HCT116 (cell line): ENCODE data around the gene BTBD18. TPM values are rescaled to one million over a fixed set of nuclear protein-coding genes. Genes with fewer than 3 reads are reported as not detected.

Experiments
- ATAC-seq: fragments of 200-7000 bp; cut with Tn5 transposase; 2 replicates; pipeline ENCODE4 v1.9.1; 2020; ENCODE audit warnings: mild to moderate bottlenecking, moderate library complexity
- BruUV-seq: library from RNA; stranded (reverse); fragments of 400-500 nt; replicated peaks from 2 replicates; lab custom pipeline; 2021; lab: Mats Ljungman, UMichigan
- CTCF ChIA-PET: fragments of 300-600 bp; sonication (Branson Sonifier 250); formaldehyde crosslinking; loops from one replicate; lab custom pipeline; 2021; ENCODE audit warnings: antibody characterized with exemption; lab: Charles Lee
- POLR2A ChIA-PET: fragments of 300-600, 350-600 bp; sonication (Branson Sonifier 250); formaldehyde crosslinking; loops from one replicate; lab custom pipeline; 2021; ENCODE audit warnings: antibody characterized with exemption; lab: Charles Lee
- RAD21 ChIA-PET, 2 experiments: fragments of 300-600 bp; sonication (Branson Sonifier 250); formaldehyde crosslinking; loops; one replicate each; lab custom pipeline; 2023; ENCODE audit warnings: low total read pairs in 2 of 2; ENCODE audit not compliant: uncharacterized antibody in 2 of 2, unreplicated experiment in 2 of 2, low non-redundant PET in 1 of 2; lab: Charles Lee
- DNase-seq: peaks from one replicate; pipeline ENCODE4 v3.0.0-alpha.2; 2010; ENCODE audit warnings: low read depth, low spot score
- H2AFZ ChIP-seq: fragments of 200-600 bp; shearing (Covaris generic), sonication (generic); 2 replicates; pipeline ENCODE4 v1.6.1; 2017; ENCODE audit warnings: low read depth, mixed run types, mixed read lengths, antibody characterized with exemption, low read length; ENCODE audit not compliant: poor library complexity, severe bottlenecking
- H3K27ac ChIP-seq: 2 replicates; pipeline ENCODE4 v1.5.1; 2012; ENCODE audit warnings: low read depth, low read length
- H3K27me3 ChIP-seq: fragments of 200-600 bp; sonication (generic); 2 replicates; pipeline ENCODE4 v1.6.1; 2016; ENCODE audit warnings: mixed run types, low read length, mixed read lengths; ENCODE audit not compliant: insufficient read depth
- H3K36me3 ChIP-seq, 2 experiments: fragments of 200-500 bp in 1 of 2; fragments of 200-600 bp in 1 of 2; sonication (Bioruptor generic) in 1 of 2; sonication (generic) in 1 of 2; 2 replicates each; pipeline versions ENCODE4 v1.5.1 to v1.6.1; 2014 to 2016; ENCODE audit warnings: low read length in 2 of 2, inconsistent platforms in 1 of 2, mixed read lengths in 1 of 2, mixed run types in 1 of 2; ENCODE audit not compliant: insufficient read depth in 2 of 2, control insufficient read depth in 1 of 2
- H3K4me1 ChIP-seq, 2 experiments: fragments of 200-600 bp in 1 of 2; sonication (generic) in 1 of 2; 2 replicates each; pipeline versions ENCODE4 v1.5.1 to v1.6.1; 2012 to 2017; ENCODE audit warnings: low read length in 2 of 2, inconsistent platforms in 1 of 2, mild to moderate bottlenecking in 1 of 2, mixed read lengths in 1 of 2, mixed run types in 1 of 2, moderate library complexity in 1 of 2; ENCODE audit not compliant: insufficient read depth in 2 of 2, control insufficient read depth in 1 of 2
- H3K4me2 ChIP-seq: fragments of 200-600 bp; sonication (generic); 2 replicates; pipeline ENCODE4 v1.6.1; 2017; ENCODE audit warnings: mixed run types, low read length, mixed read lengths
- H3K4me3 ChIP-seq, 2 experiments: fragments of 200-600 bp in 1 of 2; sonication (generic) in 1 of 2; replicated peaks in 1 of 2; 2 replicates each; pipeline ENCODE4 v1.5.1; 2011 to 2016; ENCODE audit warnings: low read length in 2 of 2, control low read depth in 1 of 2, low read depth in 1 of 2, mild to moderate bottlenecking in 1 of 2, mixed read lengths in 1 of 2, mixed run types in 1 of 2
- H3K79me2 ChIP-seq: fragments of 200-600 bp; sonication (generic); 2 replicates; pipeline ENCODE4 v1.6.1; 2017; ENCODE audit warnings: mild to moderate bottlenecking, mixed run types, low read length, moderate library complexity, mixed read lengths; ENCODE audit not compliant: insufficient read depth
- H3K9ac ChIP-seq: fragments of 200-600 bp; sonication (generic); 2 replicates; pipeline ENCODE4 v1.6.1; 2016; ENCODE audit warnings: low read length, mixed read lengths
- H3K9me2 ChIP-seq: fragments of 200-600 bp; sonication (generic), shearing (Covaris generic); 2 replicates; pipeline ENCODE4 v1.6.1; 2017; ENCODE audit warnings: mixed run types, mild to moderate bottlenecking, moderate library complexity; ENCODE audit not compliant: insufficient read depth
- H3K9me3 ChIP-seq, 2 experiments: fragments of 200-500 bp in 1 of 2; fragments of 200-600 bp in 1 of 2; sonication (Bioruptor generic) in 1 of 2; sonication (generic) in 1 of 2; 2 replicates each; pipeline ENCODE4 v1.6.1; 2014 to 2017; ENCODE audit warnings: low read length in 2 of 2, mixed read lengths in 2 of 2, inconsistent platforms in 1 of 2, low read depth in 1 of 2, mild to moderate bottlenecking in 1 of 2, mixed run types in 1 of 2, moderate library complexity in 1 of 2; ENCODE audit not compliant: control insufficient read depth in 1 of 2, insufficient read depth in 1 of 2
- H4K20me1 ChIP-seq: fragments of 200-600 bp; sonication (generic), shearing (Covaris generic); 2 replicates; pipeline ENCODE4 v1.6.1; 2017; ENCODE audit warnings: mixed run types, mild to moderate bottlenecking, moderate library complexity; ENCODE audit not compliant: insufficient read depth
- CBX3 ChIP-seq: IDR thresholded peaks from 2 replicates; pipeline ENCODE4 v1.6.1; 2012; ENCODE audit warnings: low read depth
- CEBPB ChIP-seq: IDR thresholded peaks from 2 replicates; pipeline ENCODE4 v1.6.1; 2012; ENCODE audit warnings: low read depth
- EZH2phosphoT487 ChIP-seq: fragments of 200-600 bp; IDR thresholded peaks from 2 replicates; pipeline ENCODE4 v1.6.1; 2018; ENCODE audit warnings: antibody characterized with exemption, borderline replicate concordance
- JUND ChIP-seq: IDR thresholded peaks from 2 replicates; pipeline ENCODE4 v1.6.1; 2012
- POLR2AphosphoS5 ChIP-seq: IDR thresholded peaks from 2 replicates; pipeline ENCODE4 v1.6.1; 2011; ENCODE audit warnings: mild to moderate bottlenecking, low read depth, low read length, moderate library complexity
- SIN3A ChIP-seq: IDR thresholded peaks from 2 replicates; pipeline ENCODE4 v1.6.1; 2012; ENCODE audit warnings: low read depth
- YY1 ChIP-seq: IDR thresholded peaks from 2 replicates; pipeline ENCODE4 v1.6.1; 2011; ENCODE audit warnings: low read length, low read depth, moderate library complexity, mild to moderate bottlenecking; ENCODE audit not compliant: insufficient replicate concordance; ENCODE audit errors: extremely low read depth
- ZFX ChIP-seq: fragments of 450-650 bp; IDR thresholded peaks from 2 replicates; pipeline ENCODE4 v1.6.1; 2017
- intact Hi-C: fragments of 100-400 bp; cut with micrococcal nuclease; formaldehyde crosslinking; loops from 2 replicates; pipeline ENCODE4 v1.10.0; 2022
- total RNA-seq: library from RNA; stranded (reverse); gene quantifications from one replicate; pipeline ENCODE4 v1.2.1, GENCODE V29; 2021; ENCODE audit not compliant: unreplicated experiment
- TF ChIP-seq, protein P1 (sequence below), 3 experiments: fragments of 200-600 bp in 1 of 3; sonication (generic) in 1 of 3; IDR thresholded peaks in 2 of 3; conservative IDR thresholded peaks in 1 of 3; 2 replicates each; pipeline ENCODE4 v1.5.1; 2012 to 2017; ENCODE audit warnings: low read depth in 2 of 3, low read length in 2 of 3, antibody characterized with exemption in 1 of 3, borderline replicate concordance in 1 of 3, control low read depth in 1 of 3, mild to moderate bottlenecking in 1 of 3, mixed read lengths in 1 of 3, mixed run types in 1 of 3, moderate library complexity in 1 of 3; ENCODE audit not compliant: insufficient read depth in 1 of 3
- TF ChIP-seq, protein P2 (sequence below): IDR thresholded peaks from 2 replicates; pipeline ENCODE4 v1.6.1; 2012

BTBD18 gene
- total RNA-seq, 1 experiment from 2014 or later, result not detected

DNA sequence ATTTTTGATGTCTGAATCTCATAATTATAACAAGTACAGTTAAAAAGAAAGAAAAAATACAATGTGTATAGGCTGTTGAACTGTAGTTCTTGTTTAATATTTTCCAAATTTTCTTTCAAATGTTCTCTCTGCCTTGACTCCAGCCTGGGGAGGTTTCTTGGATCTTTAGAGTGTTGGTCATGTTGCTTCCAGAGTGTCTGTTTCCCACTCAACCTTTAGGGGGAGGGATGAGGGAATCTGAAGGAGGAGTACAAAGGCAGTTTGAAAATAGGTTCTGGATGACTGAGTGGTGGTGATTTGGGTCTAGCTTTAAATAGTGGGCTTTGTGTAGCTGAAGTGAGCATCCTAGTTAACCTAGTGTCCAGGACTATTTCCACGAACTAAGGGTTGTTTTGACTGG, 11.9 kb upstream of the BTBD18 start:
- ATAC-seq, result peak; percentile 59
- peak overlapping the region; percentile 81 to 93; a peak in 2 of 4 replicates for H3K4me3 ChIP-seq
- no peaks in the 10 kb centered on the region; a peak in 1 of 4 replicates for H3K36me3 ChIP-seq
- H3K9me3 ChIP-seq, result no peaks in the 10 kb centered on the region
- H4K20me1 ChIP-seq, result no peaks in the 10 kb centered on the region
- H2AFZ ChIP-seq, result no peak overlapping the region
- intact Hi-C loops, result loop anchor here (2.0 kb wide), 1 partner anchor 15 kb away; no protein-coding TSS in a partner anchor
- H3K4me1 ChIP-seq, result peaks cover 14 to 33% of the 10 kb centered on the region in 2 experiments; a peak in 3 of 4 replicates
- no TSS peak for BruUV-seq
- no peak overlapping the region for H3K27ac ChIP-seq
- H3K4me2 ChIP-seq, result peak overlapping the region; percentile 66
- H3K27me3 ChIP-seq, result no peaks in the 10 kb centered on the region
- H3K9ac ChIP-seq, result peak overlapping the region; percentile 92
- POLR2A ChIA-PET, result interaction anchor here (0.5 to 4.9 kb wide), 5 partner anchors 18 to 441 kb away, joined by 3 to 31 read pairs (median 4); partner anchors contain the start of gene SELENOH
- peaks cover 69% of the 10 kb centered on the region for H3K79me2 ChIP-seq
- CTCF ChIA-PET, result interaction anchor here (1.1 to 7.4 kb wide), 2 partner anchors 9 to 36 kb away, joined by 3 to 47 read pairs; no protein-coding TSS in a partner anchor
- H3K9me2 ChIP-seq, result no peaks in the 10 kb centered on the region
- no peak for TF ChIP-seq YY1
- TF ChIP-seq, protein P1, sequence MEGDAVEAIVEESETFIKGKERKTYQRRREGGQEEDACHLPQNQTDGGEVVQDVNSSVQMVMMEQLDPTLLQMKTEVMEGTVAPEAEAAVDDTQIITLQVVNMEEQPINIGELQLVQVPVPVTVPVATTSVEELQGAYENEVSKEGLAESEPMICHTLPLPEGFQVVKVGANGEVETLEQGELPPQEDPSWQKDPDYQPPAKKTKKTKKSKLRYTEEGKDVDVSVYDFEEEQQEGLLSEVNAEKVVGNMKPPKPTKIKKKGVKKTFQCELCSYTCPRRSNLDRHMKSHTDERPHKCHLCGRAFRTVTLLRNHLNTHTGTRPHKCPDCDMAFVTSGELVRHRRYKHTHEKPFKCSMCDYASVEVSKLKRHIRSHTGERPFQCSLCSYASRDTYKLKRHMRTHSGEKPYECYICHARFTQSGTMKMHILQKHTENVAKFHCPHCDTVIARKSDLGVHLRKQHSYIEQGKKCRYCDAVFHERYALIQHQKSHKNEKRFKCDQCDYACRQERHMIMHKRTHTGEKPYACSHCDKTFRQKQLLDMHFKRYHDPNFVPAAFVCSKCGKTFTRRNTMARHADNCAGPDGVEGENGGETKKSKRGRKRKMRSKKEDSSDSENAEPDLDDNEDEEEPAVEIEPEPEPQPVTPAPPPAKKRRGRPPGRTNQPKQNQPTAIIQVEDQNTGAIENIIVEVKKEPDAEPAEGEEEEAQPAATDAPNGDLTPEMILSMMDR (IDR thresholded peaks at IDR 0.05 in 2 of 3, conservative IDR thresholded peaks at IDR 0.05 in 1 of 3; ENCODE audit: borderline replicate concordance in 1 of 3, insufficient read depth in 1 of 3, low read depth in 2 of 3, low read length in 2 of 3), result peak in 2 of 3 experiments; percentile 16 to 42; a peak in 2 of 6 replicates
- DNase-seq, result no peak
- RAD21 ChIA-PET, result interaction anchor here in 1 of 2 experiments (1.5 kb wide), 1 partner anchor 12 kb away, joined by 4 read pairs; the partner anchor contains the start of gene BTBD18

DNA sequence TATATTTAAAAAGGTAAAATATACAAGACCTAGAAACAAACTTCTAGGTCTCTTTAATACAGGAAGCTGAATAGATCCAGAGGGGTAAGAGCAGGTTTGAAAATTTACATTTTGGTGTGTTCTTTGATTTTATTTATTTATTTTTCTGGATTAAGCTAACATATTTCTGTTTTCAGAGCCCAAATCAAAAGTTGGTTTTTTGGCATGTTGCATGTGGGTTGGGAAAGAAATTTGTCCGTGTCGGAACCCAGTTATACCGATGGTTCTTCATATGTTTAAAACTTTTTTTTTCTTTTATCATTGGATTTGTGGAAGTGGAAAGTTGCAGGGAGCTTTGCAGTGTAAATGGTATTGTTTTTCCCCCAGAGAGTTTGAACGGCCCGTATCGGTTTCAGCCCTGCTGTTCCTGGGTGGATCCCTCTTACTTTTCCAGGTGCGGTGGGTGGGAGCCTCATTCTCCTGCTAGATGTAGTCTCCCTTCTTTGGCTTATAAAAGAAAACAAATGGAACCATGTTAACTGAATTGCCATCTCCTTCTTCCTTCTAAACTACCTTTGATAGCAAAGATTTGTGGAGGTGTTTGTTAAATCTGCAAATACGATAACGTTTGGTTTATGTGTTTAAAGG, 10.7 kb upstream of the BTBD18 start:
- Histone ChIP-seq H4K20me1 (no peaks in the 10 kb centered on the region), H2AFZ (no peak overlapping the region), H3K79me2 (peaks cover 57% of the 10 kb centered on the region), H3K4me3 (peak overlapping the region; percentile 81 to 93), H3K4me2 (peak overlapping the region; percentile 66), H3K9me2 (no peaks in the 10 kb centered on the region), H3K9ac (peak overlapping the region; percentile 92), H3K9me3 (no peaks in the 10 kb centered on the region), H3K36me3 (no peaks in the 10 kb centered on the region; a peak in 1 of 4 replicates), H3K27me3 (no peaks in the 10 kb centered on the region), H3K27ac (peak overlapping the region; percentile 83; the same call in 1 of the 2 replicates), H3K4me1 (peaks cover 13 to 31% of the 10 kb centered on the region in 2 experiments; a peak in 3 of 4 replicates)
- TF ChIP-seq, protein P1 (IDR thresholded peaks at IDR 0.05 in 2 of 3, conservative IDR thresholded peaks at IDR 0.05 in 1 of 3; ENCODE audit: borderline replicate concordance in 1 of 3, insufficient read depth in 1 of 3, low read depth in 2 of 3, low read length in 2 of 3), result no peak
- TF ChIP-seq CBX3 (no peak), SIN3A (no peak), JUND (no peak), ZFX (no peak), POLR2AphosphoS5 (no peak), EZH2phosphoT487 (no peak), CEBPB (no peak), YY1 (no peak)
- TF ChIP-seq, protein P2, sequence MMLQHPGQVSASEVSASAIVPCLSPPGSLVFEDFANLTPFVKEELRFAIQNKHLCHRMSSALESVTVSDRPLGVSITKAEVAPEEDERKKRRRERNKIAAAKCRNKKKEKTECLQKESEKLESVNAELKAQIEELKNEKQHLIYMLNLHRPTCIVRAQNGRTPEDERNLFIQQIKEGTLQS, result no peak
- ATAC-seq (no peak), DNase-seq (no peak)
- ChIA-PET CTCF (interaction anchor here (2.4 to 7.4 kb wide), 2 partner anchors 11 to 37 kb away, joined by 19 to 47 read pairs; partner anchors contain the start of gene BTBD18), RAD21 (interaction anchor here (1.0 to 1.8 kb wide), 3 partner anchors 16 to 38 kb away, joined by 3 to 7 read pairs (median 5); no protein-coding TSS in a partner anchor), POLR2A (interaction anchor here (0.7 to 4.9 kb wide), 9 partner anchors 9 to 440 kb away, joined by 3 to 31 read pairs (median 5); partner anchors contain the start of gene SELENOH)
- intact Hi-C loops, result loop anchor here (2.0 kb wide), 1 partner anchor 16 kb away; no protein-coding TSS in a partner anchor
- TSS peak; percentile 79 for BruUV-seq
